Breast epithelium (tissue), 4 donors: ENCODE measurements around the gene IQSEC3. TPM values are rescaled to one million over a fixed set of nuclear protein-coding genes. Genes with fewer than 3 reads are reported as not detected.

Experiments used
- DNase-seq, 2 donors: peaks; one replicate each; pipeline ENCODE4 v3.0.0-alpha.2; 2019; ENCODE audit warnings: low spot score in 2 of 2
- H3K27ac ChIP-seq, 2 donors: fragments of 200-600 bp; sonication (generic) in 1 of 2; one replicate each; pipeline ENCODE4 v1.5.1; 2016 to 2019; ENCODE audit warnings: mild to moderate bottlenecking in 1 of 2
- H3K27me3 ChIP-seq, 2 donors: fragments of 200-600 bp; sonication (generic) in 1 of 2; one replicate each; pipeline versions ENCODE4 v1.5.1 to v1.6.0; 2017 to 2019; ENCODE audit warnings: control low read depth in 1 of 2, mild to moderate bottlenecking in 1 of 2
- H3K36me3 ChIP-seq: fragments of 200-600 bp; one replicate; pipeline ENCODE4 v1.5.1; 2019
- H3K4me1 ChIP-seq, 2 donors: fragments of 200-600 bp; sonication (generic); one replicate each; pipeline ENCODE4 v1.5.1; 2016 to 2019; ENCODE audit warnings: control low read depth in 1 of 2
- H3K4me3 ChIP-seq, 3 donors: fragments of 200-600 bp; sonication (generic); 1 replicate in 2 of 3; 2 replicates in 1 of 3; pipeline ENCODE4 v1.5.1; 2016 to 2019; ENCODE audit warnings: mild to moderate bottlenecking in 3 of 3, moderate library complexity in 2 of 3
- H3K9me3 ChIP-seq, 2 donors: fragments of 200-600 bp; sonication (generic) in 1 of 2; one replicate each; pipeline ENCODE4 v1.5.1; 2016 to 2019; ENCODE audit warnings: control low read depth in 1 of 2
- CTCF ChIP-seq, 3 donors: fragments of 450-650 bp; IDR thresholded peaks; one replicate each; pipeline ENCODE4 v1.5.1; 2016 to 2017; ENCODE audit warnings: antibody characterized with exemption in 3 of 3, mild to moderate bottlenecking in 3 of 3, moderate library complexity in 3 of 3
- POLR2A ChIP-seq: fragments of 450-650 bp; IDR thresholded peaks from one replicate; pipeline ENCODE4 v1.6.1; 2016; ENCODE audit warnings: antibody characterized with exemption, mild to moderate bottlenecking, moderate library complexity
- POLR2AphosphoS5 ChIP-seq, 3 donors: sonication (generic); formaldehyde crosslinking; IDR thresholded peaks; one replicate each; pipeline ENCODE4 v1.6.1; 2017; ENCODE audit warnings: antibody characterized with exemption in 3 of 3
- intact Hi-C: fragments of 100-400 bp; cut with DNase I; formaldehyde crosslinking; loops from one replicate; pipeline ENCODE4 v1.15.1; 2023; ENCODE audit warnings: low total_unique reads
- total RNA-seq, 3 donors: library from RNA; depleted of rRNA; stranded (reverse); fragments of >200 nt; gene quantifications; one replicate each; pipeline ENCODE4 v1.1.0, GENCODE V29; 2016

The IQSEC3 gene
- total RNA-seq, 3 donors from 2014 or later, result 0.64 to 0.98 (median 0.73) TPM

- TF ChIP-seq CTCF (IDR thresholded peaks at IDR 0.05), result no peak
- TF ChIP-seq POLR2A, result no peak
- Histone ChIP-seq H3K4me1 (no peaks in the 10 kb centered on the region), H3K36me3 (no peaks in the 10 kb centered on the region), H3K4me3 (no peak overlapping the region), H3K9me3 (no peaks in the 10 kb centered on the region), H3K27me3 (peaks cover 0 to 7% of the 10 kb centered on the region in 2 donors), H3K27ac (no peak overlapping the region)
- intact Hi-C loops, result no loop called here
- no peak for DNase-seq
Observed at GRCh38 chr12:84056-84455, 17.5 kb downstream of the IQSEC3 start.

GRCh38 chr12:85191-85666 lies 18.7 kb downstream of the IQSEC3 start:
- peaks cover 0 to 7% of the 10 kb centered on the region in 2 donors for H3K27me3 ChIP-seq
- peaks cover 0 to 11% of the 10 kb centered on the region in 2 donors for H3K9me3 ChIP-seq
- no peaks in the 10 kb centered on the region for H3K4me1 ChIP-seq
- TF ChIP-seq POLR2A, result no peak
- TF ChIP-seq POLR2AphosphoS5 (IDR thresholded peaks at IDR 0.05), result no peak
- no peak for TF ChIP-seq CTCF (IDR thresholded peaks at IDR 0.05)
- H3K27ac ChIP-seq, result no peak overlapping the region
- intact Hi-C loops, result no loop called here
- peak in 1 of 2 donors; percentile 82 for DNase-seq
- no peak overlapping the region for H3K4me3 ChIP-seq
- no peaks in the 10 kb centered on the region for H3K36me3 ChIP-seq

DNA sequence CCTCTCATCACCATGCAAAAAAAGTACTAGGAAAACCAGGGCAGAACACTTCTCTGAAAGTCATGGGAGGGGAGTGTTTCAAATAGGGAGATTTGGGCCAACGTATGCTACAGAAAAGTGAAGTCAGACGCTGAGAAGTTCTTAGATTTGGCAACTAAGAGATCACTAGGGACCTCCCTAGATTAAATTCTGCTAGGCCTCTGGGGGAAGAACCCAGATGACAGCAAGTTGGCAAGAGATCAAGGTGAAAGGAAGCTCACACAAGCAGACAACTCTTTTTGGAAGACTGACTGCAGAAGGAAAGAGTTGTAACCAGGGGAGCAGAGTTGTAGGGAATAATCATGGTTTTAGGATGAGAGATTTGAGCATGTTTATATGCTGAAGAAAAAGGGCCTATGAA lies 20.7 kb downstream of the IQSEC3 start:
- no peak for TF ChIP-seq POLR2A
- TF ChIP-seq POLR2AphosphoS5 (IDR thresholded peaks at IDR 0.05), result no peak
- TF ChIP-seq CTCF (IDR thresholded peaks at IDR 0.05), result no peak

DNA sequence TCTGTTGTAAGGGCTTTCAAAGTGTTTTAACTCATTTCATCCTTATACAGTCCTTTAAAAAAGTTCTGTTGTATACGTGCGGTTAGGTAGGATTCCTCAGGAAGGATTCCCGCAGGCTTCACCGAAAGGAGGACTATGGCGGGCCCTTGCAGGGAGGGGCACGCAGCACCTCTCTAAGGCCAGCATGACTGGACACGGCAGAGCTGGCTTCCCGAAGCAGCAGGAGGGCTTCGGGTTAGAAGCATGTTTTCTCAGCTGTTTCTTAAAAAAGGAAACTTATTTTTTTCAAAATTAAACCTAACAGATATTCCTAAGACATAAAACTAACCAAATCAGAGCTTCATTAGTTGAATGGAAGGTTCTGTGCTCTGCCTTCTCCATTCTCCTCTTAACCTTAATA lies 21.3 kb downstream of the IQSEC3 start:
- Histone ChIP-seq H3K27me3 (peaks cover 0 to 7% of the 10 kb centered on the region in 2 donors), H3K4me1 (no peaks in the 10 kb centered on the region), H3K4me3 (no peak overlapping the region), H3K9me3 (peaks cover 0 to 13% of the 10 kb centered on the region in 2 donors), H3K36me3 (no peaks in the 10 kb centered on the region), H3K27ac (no peak overlapping the region)
- no peak for DNase-seq
- intact Hi-C loops, result no loop called here
- TF ChIP-seq POLR2AphosphoS5 (IDR thresholded peaks at IDR 0.05), result no peak
- TF ChIP-seq POLR2A, result no peak
- no peak for TF ChIP-seq CTCF (IDR thresholded peaks at IDR 0.05)

More for the DNA sequence above, 20.7 kb downstream of the IQSEC3 start:
- Histone ChIP-seq H3K4me1 (no peaks in the 10 kb centered on the region), H3K4me3 (no peak overlapping the region), H3K27me3 (peaks cover 0 to 7% of the 10 kb centered on the region in 2 donors), H3K27ac (no peak overlapping the region), H3K9me3 (peaks cover 0 to 13% of the 10 kb centered on the region in 2 donors), H3K36me3 (no peaks in the 10 kb centered on the region)
- intact Hi-C loops, result no loop called here
- DNase-seq, result no peak

DNA sequence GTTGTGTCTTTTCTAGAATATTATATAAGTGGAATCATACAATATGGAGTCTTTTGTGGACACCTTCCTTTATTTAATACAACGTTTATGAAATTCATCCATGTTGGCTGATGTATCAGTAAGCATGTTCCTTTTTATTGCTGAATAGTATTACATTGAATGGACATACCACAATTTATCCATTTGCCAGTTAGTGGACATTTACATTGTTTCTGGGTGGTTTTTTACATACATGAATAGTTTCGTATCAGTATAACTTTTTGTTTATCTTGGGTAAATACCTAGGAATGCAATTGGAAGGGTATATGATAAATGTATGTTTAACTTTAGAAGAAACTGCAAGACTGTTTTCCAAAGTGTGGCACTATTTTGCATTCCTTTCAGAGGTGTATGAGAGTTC lies 23.1 kb downstream of the IQSEC3 start:
- Histone ChIP-seq H3K27me3 (no peaks in the 10 kb centered on the region), H3K27ac (no peak overlapping the region), H3K9me3 (peaks cover 0 to 13% of the 10 kb centered on the region in 2 donors), H3K36me3 (no peaks in the 10 kb centered on the region), H3K4me3 (no peak overlapping the region), H3K4me1 (no peaks in the 10 kb centered on the region)
- DNase-seq, result no peak
- TF ChIP-seq CTCF (IDR thresholded peaks at IDR 0.05) (no peak), POLR2AphosphoS5 (IDR thresholded peaks at IDR 0.05) (no peak), POLR2A (no peak)
- intact Hi-C loops, result no loop called here
